Fibroblast of villous mesenchyme (primary cell): ENCODE results near the gene CNMD. TPM values are rescaled to one million over a fixed set of nuclear protein-coding genes. Genes with fewer than 3 reads are reported as not detected.

Source experiments
- DNase-seq: peaks from one replicate; pipeline ENCODE4 v3.0.0-alpha.2; 2010; ENCODE audit warnings: low read depth
- H3K4me3 ChIP-seq: 2 replicates; pipeline ENCODE4 v1.5.1; 2011; ENCODE audit warnings: low read depth, mild to moderate bottlenecking, low read length
- total RNA-seq: library from RNA; depleted of rRNA; stranded (reverse); fragments of >200 nt; gene quantifications from 2 replicates; pipeline ENCODE4 v1.2.3, GENCODE V29; 2012
- TF ChIP-seq, protein P1 (sequence below): IDR thresholded peaks from 2 replicates; pipeline ENCODE4 v1.5.1; 2012; ENCODE audit warnings: low read depth, mild to moderate bottlenecking, low read length; ENCODE audit not compliant: insufficient read depth

CNMD gene
- total RNA-seq, 1 donor: not detected

GRCh38 chr13:52782471-52783448 lies 43.1 kb upstream of the CNMD start:
- DNase-seq: no peak
- no peak overlapping the region for H3K4me3 ChIP-seq
- TF ChIP-seq, protein P1, sequence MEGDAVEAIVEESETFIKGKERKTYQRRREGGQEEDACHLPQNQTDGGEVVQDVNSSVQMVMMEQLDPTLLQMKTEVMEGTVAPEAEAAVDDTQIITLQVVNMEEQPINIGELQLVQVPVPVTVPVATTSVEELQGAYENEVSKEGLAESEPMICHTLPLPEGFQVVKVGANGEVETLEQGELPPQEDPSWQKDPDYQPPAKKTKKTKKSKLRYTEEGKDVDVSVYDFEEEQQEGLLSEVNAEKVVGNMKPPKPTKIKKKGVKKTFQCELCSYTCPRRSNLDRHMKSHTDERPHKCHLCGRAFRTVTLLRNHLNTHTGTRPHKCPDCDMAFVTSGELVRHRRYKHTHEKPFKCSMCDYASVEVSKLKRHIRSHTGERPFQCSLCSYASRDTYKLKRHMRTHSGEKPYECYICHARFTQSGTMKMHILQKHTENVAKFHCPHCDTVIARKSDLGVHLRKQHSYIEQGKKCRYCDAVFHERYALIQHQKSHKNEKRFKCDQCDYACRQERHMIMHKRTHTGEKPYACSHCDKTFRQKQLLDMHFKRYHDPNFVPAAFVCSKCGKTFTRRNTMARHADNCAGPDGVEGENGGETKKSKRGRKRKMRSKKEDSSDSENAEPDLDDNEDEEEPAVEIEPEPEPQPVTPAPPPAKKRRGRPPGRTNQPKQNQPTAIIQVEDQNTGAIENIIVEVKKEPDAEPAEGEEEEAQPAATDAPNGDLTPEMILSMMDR: no peak

GRCh38 chr13:52780611-52781010 lies 41.0 kb upstream of the CNMD start:
- TF ChIP-seq, protein P1: no peak
- H3K4me3 ChIP-seq: no peak overlapping the region
- DNase-seq: no peak

- no peak overlapping the region for H3K4me3 ChIP-seq
- TF ChIP-seq, protein P1: no peak
- no peak for DNase-seq
Observed at GRCh38 chr13:52780092-52780491, 40.5 kb upstream of the CNMD start.

- no peak overlapping the region for H3K4me3 ChIP-seq
- TF ChIP-seq, protein P1: no peak
- DNase-seq: no peak
Observed at GRCh38 chr13:52779103-52779502, 39.5 kb upstream of the CNMD start.

DNA sequence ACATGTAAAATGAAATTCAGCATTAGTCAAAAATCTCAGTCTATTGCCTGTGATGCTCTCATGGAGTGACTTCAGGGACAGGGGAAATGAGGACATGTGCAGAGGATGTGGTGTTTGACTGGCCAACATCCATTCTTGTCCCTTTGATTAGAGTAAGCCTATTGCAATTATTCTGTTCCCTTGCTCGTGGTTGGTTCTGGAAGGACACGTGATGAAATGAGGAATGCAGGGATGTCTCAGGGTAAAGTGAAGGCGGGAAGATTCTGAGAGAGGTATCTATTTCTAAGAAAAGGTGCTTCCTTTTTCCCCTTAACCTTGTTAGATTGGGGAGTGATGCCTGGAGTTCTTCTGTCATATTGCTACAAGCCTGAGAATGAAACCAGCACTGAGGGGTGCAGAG lies 37.1 kb upstream of the CNMD start:
- DNase-seq: no peak
- H3K4me3 ChIP-seq: no peak overlapping the region
- TF ChIP-seq, protein P1: no peak

- H3K4me3 ChIP-seq: no peak overlapping the region
- TF ChIP-seq, protein P1: no peak
- DNase-seq: no peak
Observed at GRCh38 chr13:52775511-52775910, 35.9 kb upstream of the CNMD start.

GRCh38 chr13:52767949-52768516 lies 28.4 kb upstream of the CNMD start:
- TF ChIP-seq, protein P1: no peak
- no peak for DNase-seq
- no peak overlapping the region for H3K4me3 ChIP-seq
